ENCODE data around the gene WAPL. TPM values are rescaled to one million over a fixed set of nuclear protein-coding genes. Genes with fewer than 3 reads are reported as not detected.

The WAPL gene
- total RNA-seq, 1 donor from 2014 or later, result 43.2 TPM

DNA sequence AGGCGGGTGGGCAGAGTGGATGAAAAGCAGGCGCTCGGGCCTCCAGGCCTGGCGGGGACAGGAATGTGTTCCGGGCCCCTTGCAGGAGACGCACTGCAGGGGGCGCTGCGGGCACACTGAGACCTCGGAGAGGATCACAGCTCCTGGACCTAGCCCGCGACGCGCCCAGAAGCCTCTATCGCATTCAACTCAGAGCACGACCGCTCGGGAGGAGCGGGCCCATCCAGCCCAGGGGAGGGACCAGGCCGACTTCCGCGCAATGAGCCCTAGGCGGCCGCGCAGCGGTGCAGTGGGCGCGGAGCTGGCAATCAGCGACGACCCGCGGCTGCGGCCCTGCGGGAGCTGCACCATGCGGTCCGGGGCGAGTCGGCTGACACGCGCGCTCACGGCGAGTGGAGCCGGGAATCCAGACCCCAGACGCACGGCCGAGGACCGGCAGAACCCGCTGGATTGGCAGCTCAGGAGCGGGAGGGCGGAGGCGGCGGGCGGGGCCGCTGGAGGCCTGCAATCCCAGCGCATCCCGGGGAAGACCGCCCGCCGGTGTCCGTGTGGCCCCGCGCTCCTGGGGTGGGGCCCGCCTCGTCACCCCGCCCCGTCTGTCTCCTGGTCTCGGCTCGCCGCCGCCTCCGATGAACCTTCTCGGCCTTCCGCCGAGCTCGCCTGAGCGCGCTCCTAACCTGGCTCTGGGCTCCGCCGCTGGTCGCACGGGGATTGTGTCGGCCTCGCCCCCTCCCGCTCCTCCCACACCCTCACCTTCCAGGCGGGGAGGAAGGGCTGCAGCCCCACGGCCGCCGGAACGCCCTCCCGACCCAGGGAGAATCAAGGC, 121.5 kb downstream of the WAPL start:
- no peaks in the 10 kb centered on the region for H3K9me3 ChIP-seq (ENCODE audit: insufficient read depth, low read depth, low read length)
- peak overlapping the region; percentile 71 for H3K4me3 ChIP-seq (ENCODE audit: insufficient read depth, low read depth, low read length)
- DNase-seq (ENCODE audit: low read depth), result peak; percentile 88
- H3K4me2 ChIP-seq (ENCODE audit: low read length), result peak overlapping the region; percentile 99
- TF ChIP-seq, protein P1, sequence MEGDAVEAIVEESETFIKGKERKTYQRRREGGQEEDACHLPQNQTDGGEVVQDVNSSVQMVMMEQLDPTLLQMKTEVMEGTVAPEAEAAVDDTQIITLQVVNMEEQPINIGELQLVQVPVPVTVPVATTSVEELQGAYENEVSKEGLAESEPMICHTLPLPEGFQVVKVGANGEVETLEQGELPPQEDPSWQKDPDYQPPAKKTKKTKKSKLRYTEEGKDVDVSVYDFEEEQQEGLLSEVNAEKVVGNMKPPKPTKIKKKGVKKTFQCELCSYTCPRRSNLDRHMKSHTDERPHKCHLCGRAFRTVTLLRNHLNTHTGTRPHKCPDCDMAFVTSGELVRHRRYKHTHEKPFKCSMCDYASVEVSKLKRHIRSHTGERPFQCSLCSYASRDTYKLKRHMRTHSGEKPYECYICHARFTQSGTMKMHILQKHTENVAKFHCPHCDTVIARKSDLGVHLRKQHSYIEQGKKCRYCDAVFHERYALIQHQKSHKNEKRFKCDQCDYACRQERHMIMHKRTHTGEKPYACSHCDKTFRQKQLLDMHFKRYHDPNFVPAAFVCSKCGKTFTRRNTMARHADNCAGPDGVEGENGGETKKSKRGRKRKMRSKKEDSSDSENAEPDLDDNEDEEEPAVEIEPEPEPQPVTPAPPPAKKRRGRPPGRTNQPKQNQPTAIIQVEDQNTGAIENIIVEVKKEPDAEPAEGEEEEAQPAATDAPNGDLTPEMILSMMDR (IDR thresholded peaks at IDR 0.05; ENCODE audit: insufficient read depth, low read depth, low read length), result peak; percentile 58
- no peak for TF ChIP-seq EZH2 (IDR thresholded peaks at IDR 0.05; ENCODE audit: insufficient read depth, low read length)
- H3K79me2 ChIP-seq (ENCODE audit: insufficient read depth, low read length), result no peaks in the 10 kb centered on the region
- FAIRE-seq, result no peak
- H3K27me3 Mint-ChIP-seq (ENCODE audit: low read depth, unreplicated experiment), result peaks cover 11% of the 10 kb centered on the region
- peak overlapping the region; percentile 70 for H3K27ac ChIP-seq (ENCODE audit: low read depth, low read length)
- H3K4me1 ChIP-seq (ENCODE audit: insufficient read depth, low read length), result peaks cover 28% of the 10 kb centered on the region
- peak overlapping the region; percentile 98 for H2AFZ ChIP-seq (ENCODE audit: low read depth, low read length)
- peaks cover 3% of the 10 kb centered on the region for H3K9me3 Mint-ChIP-seq (ENCODE audit: unreplicated experiment)
- peak overlapping the region; percentile 81 for H3K9ac ChIP-seq (ENCODE audit: low read length)
- H3K36me3 ChIP-seq (ENCODE audit: insufficient read depth, low read length), result no peaks in the 10 kb centered on the region
- H3K4me1 Mint-ChIP-seq (ENCODE audit: low read depth, unreplicated experiment), result peaks cover 13% of the 10 kb centered on the region
- no peaks in the 10 kb centered on the region for H3K36me3 Mint-ChIP-seq (ENCODE audit: low read depth, unreplicated experiment)
- H3K27ac Mint-ChIP-seq (ENCODE audit: unreplicated experiment), result peak overlapping the region; percentile 71
- no peaks in the 10 kb centered on the region for H4K20me1 ChIP-seq (ENCODE audit: insufficient read depth, low read length)
- H3K4me3 Mint-ChIP-seq (ENCODE audit: unreplicated experiment), result peak overlapping the region; percentile 81
- no peaks in the 10 kb centered on the region for H3K27me3 ChIP-seq (ENCODE audit: insufficient read depth, low read length)

DNA sequence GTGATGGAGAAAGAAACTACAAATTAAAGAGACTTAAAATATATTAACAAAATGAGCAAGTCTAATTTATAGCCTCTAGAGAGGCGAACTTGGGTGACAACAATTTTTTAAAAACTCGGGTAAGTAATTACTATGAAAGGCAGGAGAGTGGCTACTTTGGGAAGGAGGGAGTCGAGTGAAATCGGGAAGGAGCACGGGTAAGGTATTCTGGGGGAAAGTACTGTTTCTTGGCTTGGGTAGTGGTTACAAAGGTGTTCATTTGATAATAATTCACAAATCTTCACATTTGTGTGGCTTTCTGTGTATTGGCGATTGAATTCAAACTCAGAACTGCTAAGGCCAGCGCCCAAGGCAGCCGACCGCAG, 122.1 kb downstream of the WAPL start:
- H3K27ac Mint-ChIP-seq (ENCODE audit: unreplicated experiment), result peak overlapping the region; percentile 71
- no peak for DNase-seq (ENCODE audit: low read depth)
- H3K4me1 Mint-ChIP-seq (ENCODE audit: low read depth, unreplicated experiment), result peaks cover 13% of the 10 kb centered on the region
- H3K36me3 Mint-ChIP-seq (ENCODE audit: low read depth, unreplicated experiment), result no peaks in the 10 kb centered on the region
- Histone ChIP-seq H2AFZ (ENCODE audit: low read depth, low read length) (peak overlapping the region; percentile 98), H3K4me1 (ENCODE audit: insufficient read depth, low read length) (peaks cover 28% of the 10 kb centered on the region), H3K4me2 (ENCODE audit: low read length) (peak overlapping the region; percentile 99), H3K9ac (ENCODE audit: low read length) (peak overlapping the region; percentile 81), H4K20me1 (ENCODE audit: insufficient read depth, low read length) (no peaks in the 10 kb centered on the region), H3K36me3 (ENCODE audit: insufficient read depth, low read length) (no peaks in the 10 kb centered on the region), H3K27me3 (ENCODE audit: insufficient read depth, low read length) (no peaks in the 10 kb centered on the region), H3K9me3 (ENCODE audit: insufficient read depth, low read depth, low read length) (no peaks in the 10 kb centered on the region), H3K79me2 (ENCODE audit: insufficient read depth, low read length) (no peaks in the 10 kb centered on the region), H3K27ac (ENCODE audit: low read depth, low read length) (no peak overlapping the region), H3K4me3 (ENCODE audit: insufficient read depth, low read depth, low read length) (peak overlapping the region; percentile 71)
- peaks cover 3% of the 10 kb centered on the region for H3K9me3 Mint-ChIP-seq (ENCODE audit: unreplicated experiment)
- H3K27me3 Mint-ChIP-seq (ENCODE audit: low read depth, unreplicated experiment), result peaks cover 11% of the 10 kb centered on the region
- H3K4me3 Mint-ChIP-seq (ENCODE audit: unreplicated experiment), result peak overlapping the region; percentile 74
- no peak for FAIRE-seq
- TF ChIP-seq, protein P1 (IDR thresholded peaks at IDR 0.05; ENCODE audit: insufficient read depth, low read depth, low read length), result no peak
- no peak for TF ChIP-seq EZH2 (IDR thresholded peaks at IDR 0.05; ENCODE audit: insufficient read depth, low read length)

DNA sequence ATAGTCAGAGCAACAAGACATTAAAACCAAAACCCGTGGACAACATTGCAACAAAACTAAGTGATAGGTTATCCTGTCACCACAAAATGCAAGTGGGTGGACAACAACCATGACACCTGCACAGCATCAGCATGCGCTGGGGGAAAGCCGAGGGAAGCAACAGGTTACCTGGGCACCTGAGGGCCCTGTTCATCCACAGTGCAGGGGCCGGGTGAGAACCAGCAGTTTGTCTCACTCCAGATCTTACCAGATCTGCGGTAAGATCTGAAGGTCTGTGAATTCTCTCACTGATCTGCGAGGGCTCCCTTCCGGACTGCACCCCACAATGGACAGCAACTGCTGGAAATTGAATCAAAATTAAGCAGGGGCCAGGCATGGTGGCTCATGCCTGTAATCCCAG, 124.5 kb downstream of the WAPL start:
- Histone ChIP-seq H2AFZ (ENCODE audit: low read depth, low read length) (no peak overlapping the region), H3K27me3 (ENCODE audit: insufficient read depth, low read length) (peaks cover 5% of the 10 kb centered on the region), H3K4me1 (ENCODE audit: insufficient read depth, low read length) (peaks cover 21% of the 10 kb centered on the region), H3K9me3 (ENCODE audit: insufficient read depth, low read depth, low read length) (no peaks in the 10 kb centered on the region), H3K9ac (ENCODE audit: low read length) (no peak overlapping the region), H4K20me1 (ENCODE audit: insufficient read depth, low read length) (no peaks in the 10 kb centered on the region), H3K4me2 (ENCODE audit: low read length) (no peak overlapping the region), H3K79me2 (ENCODE audit: insufficient read depth, low read length) (no peaks in the 10 kb centered on the region), H3K27ac (ENCODE audit: low read depth, low read length) (no peak overlapping the region), H3K36me3 (ENCODE audit: insufficient read depth, low read length) (no peaks in the 10 kb centered on the region), H3K4me3 (ENCODE audit: insufficient read depth, low read depth, low read length) (no peak overlapping the region)
- Mint-ChIP-seq H3K27me3 (ENCODE audit: low read depth, unreplicated experiment) (peaks cover 14% of the 10 kb centered on the region), H3K9me3 (ENCODE audit: unreplicated experiment) (no peaks in the 10 kb centered on the region), H3K4me3 (ENCODE audit: unreplicated experiment) (no peak overlapping the region), H3K27ac (ENCODE audit: unreplicated experiment) (no peak overlapping the region), H3K36me3 (ENCODE audit: low read depth, unreplicated experiment) (no peaks in the 10 kb centered on the region), H3K4me1 (ENCODE audit: low read depth, unreplicated experiment) (peaks cover 8% of the 10 kb centered on the region)
- DNase-seq (ENCODE audit: low read depth) (no peak), FAIRE-seq (no peak)
- TF ChIP-seq EZH2 (IDR thresholded peaks at IDR 0.05; ENCODE audit: insufficient read depth, low read length), result no peak
- TF ChIP-seq, protein P1 (IDR thresholded peaks at IDR 0.05; ENCODE audit: insufficient read depth, low read depth, low read length), result no peak
